ENCODE results near the gene LCE3A.

The LCE3A gene

GRCh38 chr1:152577168-152577567 is 45.7 kb downstream of the LCE3A start:
- no peak for DNase-seq (ENCODE audit: low read depth, low spot score)
